Dedifferentiated amniotic fluid mesenchymal stem cell (primary cell): Measurements from ENCODE around the gene IL1RL1.
"Not testable (repeated sequence)": the region's sequence is repeated elsewhere in the genome, so short reads cannot be mapped to it uniquely, and the experiment has no call there.

ENCODE experiments used
- DNase-seq: peaks from one replicate; pipeline ENCODE4 v3.0.0-alpha.2; 2016; ENCODE audit errors: extremely low spot score

Gene IL1RL1

DNA sequence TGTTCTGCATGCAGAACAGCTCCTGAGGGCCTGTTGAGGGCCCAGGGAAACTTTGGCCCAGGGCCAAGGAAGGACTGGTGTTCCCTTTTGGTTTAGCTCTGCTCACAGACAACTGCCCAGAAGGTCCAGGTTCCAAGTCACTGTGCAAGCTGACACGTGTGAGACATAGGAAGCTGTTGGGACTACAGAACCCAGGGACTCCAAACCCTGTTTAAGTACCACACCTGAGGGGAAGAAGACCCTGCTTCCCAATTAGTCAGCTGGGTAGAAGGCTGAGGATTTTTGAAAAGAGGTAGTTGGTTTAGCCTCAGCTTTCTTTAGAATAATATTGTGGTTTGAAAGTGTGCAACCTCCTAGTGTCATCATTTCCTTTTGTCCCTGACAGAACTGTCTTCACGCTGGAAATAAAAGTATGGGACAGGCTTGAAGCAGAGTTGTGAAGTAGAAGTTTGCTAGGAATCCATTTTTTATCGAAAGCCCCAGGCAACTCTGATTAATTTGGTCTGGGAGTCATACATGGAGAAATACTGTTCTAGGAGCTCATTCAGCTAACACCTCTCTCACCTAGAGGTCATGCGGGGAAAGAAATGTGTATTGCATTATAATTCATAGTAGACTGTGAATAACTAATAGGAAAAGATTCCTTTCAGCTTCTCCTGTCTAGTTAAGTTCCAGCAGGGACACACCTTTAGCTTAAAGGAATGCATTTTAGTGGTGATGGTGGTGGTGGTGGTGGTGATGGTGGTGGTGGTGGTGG, 19.9 kb upstream of the IL1RL1 start:
- DNase-seq: no peak

DNA sequence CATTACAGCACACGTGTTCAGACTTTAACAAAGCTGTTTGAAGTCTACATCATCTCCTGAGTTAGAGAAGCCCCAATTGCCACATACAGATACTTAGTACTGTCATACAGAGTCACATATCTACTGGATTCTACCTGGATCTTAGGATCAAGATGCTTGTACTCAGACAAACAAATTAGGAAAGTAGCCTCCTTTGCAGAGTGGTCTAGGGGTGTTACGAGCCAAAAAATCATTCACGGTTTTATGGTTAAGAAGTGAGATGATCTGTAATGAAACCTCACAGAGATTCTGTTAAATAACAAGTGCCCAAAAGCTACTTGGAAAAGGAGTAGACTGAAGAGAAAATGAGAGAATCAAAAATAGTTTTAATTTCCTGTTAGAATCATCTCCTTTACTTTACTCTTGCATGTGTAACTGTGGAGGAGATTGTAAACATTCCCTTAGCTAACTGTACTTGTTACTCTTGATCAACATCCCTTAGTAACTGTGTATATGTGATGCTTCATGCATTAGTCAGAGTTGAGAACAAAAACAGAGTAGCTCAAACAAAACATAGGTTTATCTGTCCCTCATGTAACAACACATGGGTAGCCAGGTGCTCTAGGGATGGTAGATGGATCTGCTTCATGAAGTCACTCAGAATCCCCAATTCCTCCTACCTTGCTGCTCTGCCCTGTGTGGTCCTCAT, 16.4 kb upstream of the IL1RL1 start:
- DNase-seq: no peak

DNA sequence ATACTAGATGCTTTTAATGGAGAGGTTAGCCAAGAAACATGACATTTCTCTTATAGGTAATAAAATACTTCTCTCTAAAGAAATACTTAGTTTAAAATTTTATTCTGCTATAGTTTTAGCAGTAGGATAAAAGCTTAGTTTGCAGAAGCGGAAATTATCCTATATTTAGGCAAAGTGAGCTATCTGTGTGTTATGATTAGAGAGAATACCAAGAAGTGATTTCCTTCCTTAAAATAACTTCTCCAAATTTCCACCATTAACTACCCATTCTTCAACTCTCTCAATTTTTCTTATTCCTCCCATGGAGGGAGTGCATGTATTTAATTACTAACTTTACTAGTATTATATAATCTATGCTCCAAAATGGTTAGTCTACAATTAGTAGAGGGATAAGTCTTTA, 15.8 kb upstream of the IL1RL1 start:
- no peak for DNase-seq

DNA sequence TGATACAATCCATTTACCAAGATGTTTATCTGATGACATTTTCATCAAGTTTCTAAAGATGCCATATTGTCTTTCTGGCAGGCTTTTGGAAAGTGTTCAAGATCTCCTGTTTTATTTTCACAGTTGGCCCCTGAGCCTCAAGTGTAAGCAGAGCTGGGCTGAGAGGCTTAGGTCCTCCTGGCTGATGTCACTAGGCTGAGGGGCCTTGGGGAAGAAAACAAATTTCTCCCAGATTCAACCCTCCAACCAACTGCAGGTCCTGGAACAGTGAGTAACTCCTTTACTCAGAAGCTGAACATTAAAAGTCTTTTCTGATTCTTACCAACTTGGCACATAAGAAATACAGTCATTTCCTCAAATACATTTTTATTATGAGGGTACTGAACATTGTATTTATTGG, 14.9 kb upstream of the IL1RL1 start:
- no peak for DNase-seq

DNA sequence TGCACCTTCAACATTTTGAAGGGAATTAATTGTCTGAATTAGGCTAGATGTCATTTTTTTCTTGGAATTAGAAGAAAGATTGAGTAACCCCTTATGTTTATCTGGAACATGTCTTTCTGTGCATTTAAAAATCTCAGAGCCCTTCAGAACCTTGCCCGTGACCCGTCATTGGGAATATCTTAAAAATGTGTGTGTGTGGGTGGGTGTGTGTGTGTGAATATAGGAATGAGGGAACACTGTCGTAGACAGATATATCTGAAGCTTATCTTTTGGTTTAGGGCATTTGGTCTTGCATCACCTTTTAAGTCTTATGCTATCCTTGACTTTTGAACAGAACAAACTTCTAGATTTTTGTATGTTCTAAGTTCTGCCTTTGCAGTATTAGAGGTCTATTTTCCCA, 13.5 kb upstream of the IL1RL1 start:
- DNase-seq: no peak

DNA sequence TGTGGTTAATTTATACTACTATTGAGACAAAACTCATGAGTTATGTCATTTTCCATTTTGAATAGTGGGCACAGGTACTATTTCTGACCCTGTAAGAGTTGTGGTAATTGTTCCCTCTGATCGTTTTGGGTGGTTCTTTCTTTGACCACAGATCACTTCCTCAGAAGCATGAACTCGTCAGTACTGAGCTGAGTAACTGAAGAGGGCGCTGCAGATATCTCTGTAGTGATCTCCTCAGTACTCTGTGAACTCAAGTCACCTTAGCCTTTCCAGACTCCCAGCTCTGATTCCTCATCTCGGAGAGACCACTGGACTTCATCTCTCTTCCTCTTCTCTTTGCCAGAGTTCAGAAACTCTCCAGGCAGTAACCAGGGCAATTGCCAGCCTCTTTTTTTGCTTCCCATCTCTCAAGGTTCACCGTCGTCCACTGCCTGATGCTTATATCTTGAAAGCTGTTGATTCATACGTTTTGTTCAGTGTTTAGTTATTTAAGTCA, 9.4 kb upstream of the IL1RL1 start:
- DNase-seq: no peak

DNA sequence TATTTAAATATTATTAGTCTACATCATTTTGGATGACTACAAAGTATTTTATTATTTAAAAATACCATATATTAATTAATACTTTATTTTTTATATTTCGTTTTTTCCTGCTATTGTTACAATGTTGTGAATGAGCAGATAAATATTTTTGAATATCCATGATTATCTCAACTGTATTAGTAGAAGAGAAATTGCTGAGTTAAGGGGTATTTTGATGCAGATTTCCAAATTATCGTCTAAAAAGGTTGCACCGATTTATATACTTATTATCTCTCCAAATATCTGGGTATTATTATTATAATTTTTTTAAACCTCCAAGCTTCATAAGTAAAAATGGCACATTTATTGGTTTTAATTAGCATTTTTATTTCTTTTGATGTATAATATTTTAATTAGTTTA, 8.9 kb upstream of the IL1RL1 start:
- DNase-seq: no peak

DNA sequence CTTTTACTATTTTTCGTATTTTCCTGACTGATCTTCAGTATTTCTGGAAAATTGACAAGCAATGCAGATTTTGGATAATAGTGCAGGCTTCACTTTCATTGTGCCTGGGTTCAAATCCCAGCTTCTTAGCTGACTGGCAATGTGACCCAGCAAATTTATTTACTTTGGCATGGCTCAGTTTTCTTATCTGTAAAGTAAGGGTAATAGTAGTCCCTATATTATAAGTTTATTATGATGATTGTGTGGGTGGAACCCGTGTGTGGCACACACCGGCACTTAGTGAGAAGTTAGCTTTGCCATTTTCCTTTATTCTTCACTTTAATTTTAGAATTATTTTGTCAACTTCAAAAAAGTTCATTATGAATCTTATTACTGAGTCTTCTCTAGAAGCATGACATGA, 7.8 kb upstream of the IL1RL1 start:
- no peak for DNase-seq

DNA sequence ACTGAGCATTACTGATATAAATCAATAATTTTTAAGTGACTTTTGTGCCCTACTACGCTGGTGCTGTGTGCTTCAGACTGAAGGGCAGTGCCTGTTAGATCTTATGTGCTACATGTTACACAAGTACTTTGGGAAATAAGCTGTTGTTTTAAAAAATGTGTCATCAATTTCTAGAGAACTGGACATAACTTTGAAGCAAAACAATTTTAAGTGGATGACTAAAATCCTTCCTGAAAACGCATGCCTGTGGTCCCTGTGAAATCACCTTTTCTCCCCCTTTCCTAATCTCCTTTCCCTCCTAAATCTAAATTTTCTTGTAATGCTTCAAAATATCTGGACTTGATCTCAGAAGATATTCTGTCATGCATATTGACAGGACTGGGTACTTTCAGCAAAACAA, 7.1 kb upstream of the IL1RL1 start:
- no peak for DNase-seq

DNA sequence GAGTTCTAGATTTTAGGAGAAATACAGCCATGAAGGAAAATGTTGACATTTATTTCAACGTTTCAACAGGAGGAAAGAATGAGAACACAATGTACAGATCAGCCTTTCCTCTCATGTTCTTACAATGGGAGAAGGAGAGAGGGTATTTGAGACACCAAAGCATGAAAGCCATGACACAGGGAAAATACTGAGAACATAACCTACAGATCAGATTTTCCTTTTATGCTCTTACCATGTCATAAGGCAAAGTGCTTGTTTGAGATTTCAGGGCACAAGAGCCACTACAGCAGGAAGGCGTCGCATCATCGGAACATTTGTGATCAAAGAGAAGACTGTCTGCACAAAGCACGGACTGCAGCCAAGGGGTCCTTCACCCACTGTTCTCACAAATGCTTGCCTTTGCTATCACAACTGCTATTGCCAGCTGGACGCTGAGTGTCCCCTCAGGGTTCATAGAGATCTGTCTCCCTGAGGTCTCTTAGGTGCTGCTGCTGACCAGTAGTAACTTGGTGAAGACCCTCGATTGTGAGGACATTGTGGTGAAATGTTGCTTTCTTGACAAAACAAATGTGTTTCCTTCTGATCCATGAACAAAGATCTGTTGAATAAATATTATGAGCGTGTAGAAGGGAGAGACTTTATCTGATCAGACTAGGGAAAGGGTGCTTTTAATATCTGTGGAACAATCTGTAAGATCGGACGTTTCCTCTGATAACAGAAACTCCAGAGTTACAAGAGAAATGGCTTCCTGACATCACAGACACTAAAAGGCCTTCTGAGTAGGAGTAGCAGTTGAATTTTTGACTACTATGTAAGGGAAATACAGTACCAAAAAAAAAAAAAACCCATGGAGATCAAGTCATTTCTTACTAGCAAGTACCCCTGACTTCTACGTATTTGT, 6.4 kb upstream of the IL1RL1 start:
- no peak for DNase-seq

DNA sequence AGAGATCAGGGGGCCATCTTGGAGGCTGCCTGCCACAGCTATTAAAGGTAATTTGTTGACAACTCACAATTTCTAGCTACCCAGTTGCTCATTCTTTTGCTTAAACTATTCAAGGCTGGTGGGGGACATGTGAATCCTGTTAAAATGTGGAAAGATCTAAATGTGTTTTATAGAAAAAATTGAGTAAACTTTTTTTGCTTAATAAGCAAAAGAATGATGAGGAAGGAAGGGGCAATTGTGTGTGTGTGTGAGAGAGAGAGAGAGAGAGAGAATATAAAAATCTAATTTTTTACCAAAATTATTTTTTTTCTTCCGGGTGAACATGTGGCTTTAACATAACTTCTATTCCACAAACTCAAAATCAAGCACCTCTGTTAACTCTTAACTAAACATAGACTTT, 5.2 kb upstream of the IL1RL1 start:
- no peak for DNase-seq

DNA sequence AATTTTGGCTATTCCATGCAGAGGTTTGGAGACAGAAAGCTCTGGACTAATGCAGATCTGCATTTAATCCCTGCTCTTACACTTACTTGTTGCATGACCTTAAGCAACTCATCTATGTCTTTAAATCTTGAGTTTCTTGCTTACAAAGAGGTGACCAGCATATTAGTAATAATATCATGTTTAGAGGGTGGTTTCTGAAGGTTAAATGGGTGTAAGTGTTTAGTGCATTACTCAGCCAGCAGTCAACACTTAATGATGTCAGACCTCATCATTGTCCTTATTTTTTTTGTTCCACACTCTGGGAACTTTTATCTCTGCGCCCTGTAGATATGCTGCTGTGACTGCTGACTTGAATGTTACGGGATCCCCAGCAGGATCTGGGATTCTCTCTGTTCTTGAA, 1.7 kb downstream of the IL1RL1 start:
- no peak for DNase-seq

DNA sequence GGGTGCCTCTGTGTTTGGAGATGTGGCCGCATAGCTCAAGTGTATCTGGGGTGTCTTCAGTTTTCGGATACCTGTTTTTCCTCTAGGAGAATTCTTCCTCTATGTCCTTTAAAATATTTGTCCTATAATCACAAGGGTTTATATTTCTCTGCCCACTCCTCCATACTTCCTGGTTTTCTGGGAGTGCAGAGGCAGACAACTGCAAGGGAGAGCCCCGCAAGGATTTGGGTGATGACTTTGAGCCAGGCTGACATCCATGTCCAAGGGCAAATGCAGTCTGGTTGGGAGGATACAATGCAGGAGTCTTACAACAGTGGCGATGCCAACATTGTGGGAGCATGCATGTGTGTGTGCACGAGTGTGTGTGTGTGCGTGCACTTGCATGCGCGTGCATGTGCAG, 2.1 kb downstream of the IL1RL1 start:
- no peak for DNase-seq

DNA sequence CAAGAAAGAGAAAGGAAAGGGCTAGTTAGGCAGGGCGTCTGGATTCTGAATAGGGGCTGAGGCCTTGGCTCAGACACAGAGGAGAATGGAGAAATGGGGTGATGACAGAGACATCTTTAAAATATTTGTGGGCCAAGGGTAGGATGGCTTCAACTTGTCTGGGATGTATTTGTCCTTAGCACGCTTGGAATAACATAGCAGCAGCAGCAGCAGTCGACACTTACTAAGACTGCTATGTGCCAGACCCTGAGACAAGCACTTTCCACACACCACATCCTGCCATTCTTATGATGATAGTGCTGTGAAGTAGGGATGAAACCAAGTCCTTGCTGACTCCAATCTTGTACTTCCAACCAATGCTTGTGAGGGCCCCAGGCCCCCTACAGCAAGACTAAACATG, 2.6 kb downstream of the IL1RL1 start:
- no peak for DNase-seq

DNA sequence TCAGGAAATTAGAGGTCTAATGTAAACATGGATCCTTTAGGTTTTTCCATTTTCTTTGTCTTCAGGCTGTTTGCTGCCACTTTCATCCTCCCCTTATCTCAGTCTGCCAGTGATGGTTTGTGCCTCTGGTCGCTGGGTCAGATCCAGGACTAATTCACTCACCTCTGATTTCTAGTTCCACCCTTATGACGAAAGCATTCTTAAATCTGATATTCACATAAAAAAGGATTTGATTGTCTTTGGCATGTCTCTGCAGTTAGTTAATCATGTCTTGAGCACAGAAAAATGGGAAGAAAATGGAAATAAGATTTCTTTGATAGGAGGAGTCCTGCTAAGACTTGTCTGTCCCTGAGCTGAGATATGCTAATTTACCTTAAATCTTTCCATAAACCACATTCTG, 4.6 kb downstream of the IL1RL1 start:
- no peak for DNase-seq

DNA sequence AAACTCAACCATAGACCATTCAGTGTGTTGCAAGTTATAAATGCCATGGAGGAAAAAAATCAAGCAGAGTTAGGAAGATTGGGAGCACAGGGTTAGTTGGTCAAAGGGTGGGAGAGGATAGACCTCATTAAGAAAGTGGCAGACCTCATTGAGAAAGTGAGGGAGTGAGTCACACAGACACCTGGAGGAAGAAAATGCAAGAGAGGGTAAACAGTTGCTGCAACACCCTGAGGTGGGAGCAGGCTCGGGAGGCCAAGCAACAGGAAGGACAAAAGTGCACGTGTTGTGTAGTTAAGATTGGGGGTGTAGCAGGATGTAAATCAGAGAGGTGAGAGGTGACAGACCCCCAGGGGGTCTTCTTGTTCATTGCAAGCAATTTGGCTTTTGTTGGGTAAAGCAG, 6.4 kb downstream of the IL1RL1 start:
- no peak for DNase-seq

DNA sequence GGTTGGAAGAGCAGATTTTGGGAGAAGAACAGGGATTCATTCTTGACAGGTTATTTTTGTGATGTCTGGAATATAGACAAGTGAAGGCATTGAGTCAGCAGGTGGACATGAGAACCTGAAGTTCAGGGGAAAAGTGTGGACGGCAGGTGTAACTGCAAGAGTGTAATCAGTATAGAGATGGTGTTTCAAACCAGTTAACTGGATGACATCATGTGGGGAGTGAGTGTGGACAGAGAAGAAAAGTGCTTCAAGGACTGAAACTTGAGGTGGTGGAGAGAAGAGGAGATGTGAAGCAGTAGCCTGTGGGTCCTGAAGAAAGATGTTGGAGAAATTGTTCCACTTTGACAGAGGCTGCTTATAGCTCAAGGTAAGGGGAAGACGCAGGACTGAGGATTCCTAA, 7.1 kb downstream of the IL1RL1 start:
- DNase-seq: no peak

DNA sequence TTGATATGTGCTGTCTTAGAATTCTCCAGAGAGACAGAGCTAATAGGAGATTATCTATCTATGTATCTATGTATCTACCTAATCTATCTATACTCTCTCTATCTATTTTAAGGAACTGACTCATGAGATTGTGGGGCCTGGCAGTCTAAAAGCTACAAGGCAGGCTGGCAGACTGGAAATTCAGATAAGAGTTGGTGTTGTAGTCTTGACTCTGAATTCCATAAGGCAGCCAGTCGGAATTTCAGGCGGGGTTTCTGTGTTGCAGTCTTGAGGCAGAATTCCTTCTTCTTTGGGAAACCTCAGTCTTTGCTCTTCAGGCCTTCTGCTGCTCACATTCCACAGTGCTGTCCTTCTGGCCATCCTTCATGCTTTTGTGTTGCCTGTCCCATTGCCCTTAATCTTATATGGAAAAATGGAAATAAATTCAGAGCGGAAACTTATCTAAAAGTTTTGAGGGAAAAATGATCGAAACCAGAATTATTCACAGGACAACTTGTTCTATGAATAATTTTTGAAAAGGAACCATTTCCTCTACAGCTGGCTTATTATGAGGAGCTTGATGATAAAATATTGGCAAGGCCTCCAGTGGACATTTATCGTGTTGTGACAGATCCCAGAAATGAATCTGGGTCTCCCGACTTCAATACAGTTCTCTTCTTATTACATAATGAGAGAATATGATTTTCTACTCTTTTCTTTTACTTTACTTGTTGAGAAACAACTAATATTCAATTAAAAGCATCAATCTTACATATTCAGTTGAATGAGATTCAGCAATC, 10.8 kb downstream of the IL1RL1 start:
- no peak for DNase-seq

DNA sequence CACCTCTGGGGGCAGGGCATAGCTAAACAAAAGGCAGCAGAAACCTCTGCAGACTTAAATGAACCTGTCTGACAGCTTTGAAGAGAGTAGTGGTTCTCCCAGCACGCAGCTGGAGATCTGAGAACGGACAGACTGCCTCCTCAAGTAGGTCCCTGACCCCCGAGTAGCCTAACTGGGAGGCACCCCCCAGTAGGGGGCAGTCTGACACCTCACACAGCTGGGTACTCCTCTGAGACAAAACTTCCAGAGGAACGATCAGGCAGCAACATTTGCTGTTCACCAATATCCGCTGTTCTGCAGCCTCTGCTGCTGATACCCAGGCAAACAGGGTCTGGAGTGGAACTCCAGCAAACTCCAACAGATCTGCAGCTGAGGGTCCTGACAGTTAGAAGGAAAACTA, 13.6 kb downstream of the IL1RL1 start:
- not testable (repeated sequence) for DNase-seq

DNA sequence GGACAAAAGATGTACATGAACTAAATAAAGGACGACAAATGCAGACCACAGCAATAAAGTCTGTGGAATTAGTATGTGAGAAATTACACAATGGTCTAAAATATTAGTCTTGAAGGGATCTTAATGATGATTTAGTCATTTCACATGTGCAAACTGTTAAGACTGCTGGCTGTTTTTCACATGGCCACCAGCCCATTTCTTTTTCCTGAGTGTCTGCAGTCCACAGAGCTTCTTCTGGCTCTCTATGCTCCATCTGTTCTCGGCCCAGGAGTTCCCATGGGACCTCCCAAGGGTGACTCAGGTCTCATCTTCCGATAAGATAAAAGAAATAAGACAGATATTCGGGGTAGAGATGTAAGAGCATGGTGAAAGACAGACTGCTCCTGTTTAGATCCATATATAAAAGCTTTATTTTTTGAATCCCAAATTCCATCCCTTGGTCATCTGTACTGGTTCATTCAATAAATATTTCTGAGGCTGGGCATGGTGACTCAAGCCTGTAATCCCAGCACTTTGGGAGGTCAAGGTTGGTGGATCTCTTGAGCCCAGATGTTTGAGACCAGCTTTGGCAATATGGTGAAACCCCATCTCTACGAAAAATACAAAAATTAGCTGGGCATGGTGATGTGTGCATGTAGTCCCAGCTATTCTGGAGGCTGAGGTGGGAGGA, 20.1 kb downstream of the IL1RL1 start:
- no peak for DNase-seq

DNA sequence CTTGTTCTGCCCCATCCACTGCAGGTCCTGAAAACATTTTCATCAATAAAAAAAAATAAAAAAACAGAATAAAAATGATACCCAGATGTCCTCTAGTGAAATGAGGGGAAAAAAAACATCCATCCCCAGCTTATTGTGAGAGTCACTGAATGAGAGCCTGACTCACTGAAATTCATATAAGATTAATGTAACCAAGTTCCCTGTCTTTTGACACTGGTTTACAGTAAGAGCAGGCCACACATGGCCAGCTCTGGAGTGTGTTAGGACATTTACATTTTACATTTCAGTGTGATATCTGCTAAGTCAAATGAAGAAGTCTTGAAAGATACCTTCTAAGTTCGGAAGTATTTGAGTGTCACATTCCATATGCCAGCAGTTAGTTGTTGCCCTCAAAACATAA, 23.1 kb downstream of the IL1RL1 start:
- DNase-seq: no peak
